ENCODE results near the gene TUBB. TPM values are rescaled to one million over a fixed set of nuclear protein-coding genes. Genes with fewer than 3 reads are reported as not detected.
A peak's percentile ranks its signal among the peaks of the same experiment; 100 is the strongest.

Gene TUBB
- total and polyA plus RNA-seq, 2 of the 8 experiments (the other 6 are each of a cell fraction or from before 2014, with no cell fraction given) = 1,880 to 3,022 TPM

DNA sequence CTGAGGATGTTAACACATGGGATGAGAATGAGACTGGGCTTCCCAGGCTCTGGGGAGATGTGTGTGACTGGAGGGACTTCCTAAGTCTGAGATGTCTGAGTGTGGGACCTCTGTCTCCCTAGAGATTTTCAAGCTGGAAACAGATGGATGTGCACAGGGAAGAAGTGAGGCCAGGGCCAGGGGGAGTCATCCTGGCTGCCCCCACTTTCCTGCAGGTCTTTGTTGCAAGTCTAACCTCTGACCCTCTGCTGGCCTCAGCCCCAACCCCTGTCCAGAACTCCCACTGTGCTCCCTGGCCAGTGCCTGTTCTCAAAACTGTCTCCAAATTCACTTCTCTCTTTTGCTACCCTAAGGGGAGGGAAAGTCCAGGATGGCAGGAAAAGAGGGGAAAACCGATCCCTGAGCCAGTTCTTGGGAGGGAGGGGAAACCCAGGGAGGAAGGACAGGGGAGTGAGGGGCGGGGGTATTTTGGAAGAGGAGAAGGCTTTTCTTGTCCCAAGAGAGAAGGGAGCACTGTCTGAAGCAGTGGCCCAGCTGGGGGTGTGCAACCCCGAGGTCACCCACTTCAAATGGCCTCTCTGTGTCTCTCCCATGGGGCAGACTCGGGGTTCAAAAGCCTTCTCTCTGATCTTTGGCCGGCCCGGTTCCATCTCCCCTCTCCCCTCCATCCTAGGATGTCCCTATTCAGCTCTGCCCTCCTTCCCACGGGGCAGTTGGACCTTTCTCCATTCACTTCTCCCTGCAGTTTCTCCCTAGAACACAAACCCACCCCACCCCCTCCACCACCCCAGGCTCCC lies 36.8 kb upstream of the TUBB start:
- H3K4ac ChIP-seq (replicated peaks; ENCODE audit: insufficient read length, low read depth, low read length) = no peak overlapping the region
- H3K4me1 ChIP-seq (replicated peaks in 1 of 4; ENCODE audit: control insufficient read depth in 3 of 4, insufficient read depth in 4 of 4, low read length in 3 of 4) = peaks cover 7 to 37% (median 24%) of the 10 kb centered on the region in 4 experiments
- H2BK120ac ChIP-seq (replicated peaks; ENCODE audit: low read depth, low read length) = no peak overlapping the region
- no peak overlapping the region; the same call in 1 of the 2 replicates for H3K18ac ChIP-seq (ENCODE audit: extremely low read depth, low read length)
- H3K23ac ChIP-seq (ENCODE audit: insufficient read length) = no peak overlapping the region
- ChIA-PET CTCF (ENCODE audit: partially characterized antibody) (interaction anchor here (1.2 to 11.0 kb wide), 5 partner anchors 11 to 142 kb away, joined by 3 to 147 read pairs (median 5); partner anchors contain the start of gene DHX16), POLR2A (ENCODE audit: partially characterized antibody) (interaction anchor here (0.5 to 18.7 kb wide), 8 partner anchors 13 to 376 kb away, joined by 3 to 388 read pairs (median 4); partner anchors contain the start of genes MDC1 and TUBB)
- peaks cover 13% of the 10 kb centered on the region for H3K23me2 ChIP-seq (ENCODE audit: low read depth, low read length)
- peak overlapping the region; percentile 76 for H4K91ac ChIP-seq (replicated peaks; ENCODE audit: insufficient read length, low read length)
- H3K14ac ChIP-seq (ENCODE audit: insufficient read length) = no peak overlapping the region
- peak overlapping the region; percentile 53 to 96 for H3K4me2 ChIP-seq (ENCODE audit: insufficient read depth in 1 of 2, low read depth in 2 of 2, low read length in 2 of 2)
- H3K27me3 ChIP-seq (replicated peaks in 1 of 4; ENCODE audit: control insufficient read depth in 3 of 4, extremely low read depth in 1 of 4, insufficient read depth in 3 of 4, low read length in 3 of 4) = no peaks in the 10 kb centered on the region
- peaks cover 4% of the 10 kb centered on the region; the same call in 1 of the 2 replicates for H3K79me1 ChIP-seq (ENCODE audit: low read depth, low read length)
- DNase-seq (ENCODE audit: low read depth in 1 of 2, low spot score in 2 of 2) (no peak), FAIRE-seq (no peak)
- no peak overlapping the region for H4K8ac ChIP-seq (ENCODE audit: extremely low read depth, insufficient read depth, low read length)
- H2BK5ac ChIP-seq (ENCODE audit: low read depth, low read length) = peak overlapping the region; percentile 63; the same call in 1 of the 2 replicates
- H3K9me3 ChIP-seq (ENCODE audit: insufficient read depth in 2 of 2, low read depth in 1 of 2, low read length in 1 of 2) = no peaks in the 10 kb centered on the region
- H2BK15ac ChIP-seq (ENCODE audit: low read length) = no peak overlapping the region
- H3K36me3 ChIP-seq (ENCODE audit: control insufficient read depth in 2 of 4, insufficient read depth in 4 of 4, low read length in 3 of 4) = no peaks in the 10 kb centered on the region; a peak in 1 of 8 replicates
- 0 out of 2 replicates have a peak overlapping the region, but pooled peaks have one; percentile 42 for H2AK5ac ChIP-seq (ENCODE audit: low read depth, low read length)
- no peak overlapping the region for H2AFZ ChIP-seq (ENCODE audit: low read length)
- no peak overlapping the region for H2BK12ac ChIP-seq (ENCODE audit: low read depth, low read length)
- H4K5ac ChIP-seq (ENCODE audit: insufficient read length, low read depth, low read length) = no peak overlapping the region
- H3K27ac ChIP-seq (ENCODE audit: low read depth, low read length) = no peak overlapping the region
- H3K56ac ChIP-seq (replicated peaks; ENCODE audit: insufficient read length, low read depth, low read length) = no peak overlapping the region
- H3K9ac ChIP-seq (replicated peaks in 1 of 4; ENCODE audit: extremely low read depth in 1 of 4, low read depth in 3 of 4, low read length in 3 of 4) = no peak overlapping the region; a peak in 1 of 7 replicates
- H3K4me3 ChIP-seq (ENCODE audit: extremely low read depth in 1 of 4, insufficient read depth in 2 of 4, low read depth in 3 of 4, low read length in 4 of 4) = peak overlapping the region in 1 of 4 experiments; percentile 44; a peak in 3 of 8 replicates
- peaks cover 3 to 8% of the 10 kb centered on the region in 2 experiments for H4K20me1 ChIP-seq (replicated peaks in 1 of 2; ENCODE audit: control insufficient read depth in 1 of 2, insufficient read depth in 2 of 2, low read length in 2 of 2)
- WGBS, 2 experiments (ENCODE audit: extremely low coverage in 1 of 2, insufficient coverage in 1 of 2, insufficient read length in 1 of 2, insufficient replicate concordance in 2 of 2, low coverage in 1 of 2, low lambda C conversion rate in 2 of 2, missing lambda C conversion rate in 1 of 2) = 76% methylated on average over 2 of the region's 7 CpGs; no CpG with 5 or more reads in 1 of the 2 experiments
- peaks cover 0 to 18% of the 10 kb centered on the region in 2 experiments; a peak in 3 of 4 replicates for H3K79me2 ChIP-seq (ENCODE audit: control insufficient read depth in 1 of 2, insufficient read depth in 2 of 2, low read length in 2 of 2)
- H2BK20ac ChIP-seq (ENCODE audit: low read length) = 0 out of 2 replicates have a peak overlapping the region, but pooled peaks have one; percentile 61
- TF ChIP-seq KDM4A (IDR thresholded peaks at IDR 0.05; ENCODE audit: low read depth, low read length, severe bottlenecking) (no peak), GABPA (IDR thresholded peaks at IDR 0.05; ENCODE audit: borderline replicate concordance, insufficient read depth, low read length) (no peak), POLR2A (IDR thresholded peaks at IDR 0.05; ENCODE audit: control extremely low read depth in 1 of 2, low read depth in 2 of 2, low read length in 2 of 2) (no peak), TEAD4 (IDR thresholded peaks at IDR 0.05; ENCODE audit: low read depth, low read length) (no peak), SAP30 (IDR thresholded peaks at IDR 0.05; ENCODE audit: insufficient read depth, insufficient replicate concordance, low read length) (no peak), SP4 (IDR thresholded peaks at IDR 0.05; ENCODE audit: low read length) (no peak), SIX5 (IDR thresholded peaks at IDR 0.05; ENCODE audit: low read depth, low read length) (no peak), GTF2F1 (IDR thresholded peaks at IDR 0.05; ENCODE audit: borderline replicate concordance, low read depth, low read length) (no peak), FOSL1 (IDR thresholded peaks at IDR 0.05; ENCODE audit: insufficient read depth, low read depth, low read length) (no peak), RAD21 (IDR thresholded peaks at IDR 0.05 in 1 of 2, conservative IDR thresholded peaks at IDR 0.05 in 1 of 2; ENCODE audit: low read depth in 2 of 2, low read length in 2 of 2) (no peak), YY1 (IDR thresholded peaks at IDR 0.05; ENCODE audit: low read depth, low read length) (no peak), POU5F1 (IDR thresholded peaks at IDR 0.05; ENCODE audit: low read depth, low read length) (no peak)
